Measurements from ENCODE around the gene SMIM7. TPM values are rescaled to one million over a fixed set of nuclear protein-coding genes. Genes with fewer than 3 reads are reported as not detected.

SMIM7 gene
- total RNA-seq, 1 donor from 2014 or later: 80.2 TPM

GRCh38 chr19:16604615-16605014, 55.3 kb downstream of the SMIM7 start:
- H3K27me3 Mint-ChIP-seq (ENCODE audit: low read depth): no peaks in the 10 kb centered on the region

GRCh38 chr19:16603090-16603489, 56.9 kb downstream of the SMIM7 start:
- Mint-ChIP-seq H3K36me3 (no peaks in the 10 kb centered on the region), H3K9me3 (no peaks in the 10 kb centered on the region), H3K27ac (no peak overlapping the region), H3K4me1 (peaks cover 13% of the 10 kb centered on the region), H3K4me3 (no peak overlapping the region), H3K27me3 (ENCODE audit: low read depth) (no peaks in the 10 kb centered on the region)
- no peak for TF ChIP-seq CTCF (IDR thresholded peaks at IDR 0.05; ENCODE audit: unreplicated experiment)
- no peak for DNase-seq (ENCODE audit: low spot score in 2 of 2, unreplicated experiment in 2 of 2)

More at GRCh38 chr19:16604615-16605014, 55.3 kb downstream of the SMIM7 start:
- no peak overlapping the region for H3K4me3 Mint-ChIP-seq
- no peak overlapping the region for H3K27ac Mint-ChIP-seq
- TF ChIP-seq CTCF (IDR thresholded peaks at IDR 0.05; ENCODE audit: unreplicated experiment): no peak
- no peak for DNase-seq (ENCODE audit: low spot score in 2 of 2, unreplicated experiment in 2 of 2)
- no peaks in the 10 kb centered on the region for H3K9me3 Mint-ChIP-seq
- H3K36me3 Mint-ChIP-seq: no peaks in the 10 kb centered on the region
- peaks cover 14% of the 10 kb centered on the region for H3K4me1 Mint-ChIP-seq

GRCh38 chr19:16601378-16602052, 58.4 kb downstream of the SMIM7 start:
- no peaks in the 10 kb centered on the region for H3K9me3 Mint-ChIP-seq
- H3K27ac Mint-ChIP-seq: no peak overlapping the region
- no peaks in the 10 kb centered on the region for H3K27me3 Mint-ChIP-seq (ENCODE audit: low read depth)

GRCh38 chr19:16600824-16601223, 59.1 kb downstream of the SMIM7 start:
- no peak for TF ChIP-seq CTCF (IDR thresholded peaks at IDR 0.05; ENCODE audit: unreplicated experiment)
- Mint-ChIP-seq H3K4me1 (peaks cover 11% of the 10 kb centered on the region), H3K27me3 (ENCODE audit: low read depth) (no peaks in the 10 kb centered on the region), H3K27ac (no peak overlapping the region), H3K36me3 (no peaks in the 10 kb centered on the region), H3K4me3 (no peak overlapping the region), H3K9me3 (no peaks in the 10 kb centered on the region)
- no peak for DNase-seq (ENCODE audit: low spot score in 2 of 2, unreplicated experiment in 2 of 2)

More at GRCh38 chr19:16601378-16602052, 58.4 kb downstream of the SMIM7 start:
- TF ChIP-seq CTCF (IDR thresholded peaks at IDR 0.05; ENCODE audit: unreplicated experiment): no peak
- Mint-ChIP-seq H3K36me3 (no peaks in the 10 kb centered on the region), H3K4me1 (peaks cover 13% of the 10 kb centered on the region), H3K4me3 (no peak overlapping the region)
- DNase-seq (ENCODE audit: low spot score in 2 of 2, unreplicated experiment in 2 of 2): no peak

- Mint-ChIP-seq H3K27me3 (ENCODE audit: low read depth) (no peaks in the 10 kb centered on the region), H3K36me3 (no peaks in the 10 kb centered on the region), H3K9me3 (no peaks in the 10 kb centered on the region), H3K4me3 (no peak overlapping the region), H3K27ac (no peak overlapping the region), H3K4me1 (peaks cover 4% of the 10 kb centered on the region)
- no peak for TF ChIP-seq CTCF (IDR thresholded peaks at IDR 0.05; ENCODE audit: unreplicated experiment)
- DNase-seq (ENCODE audit: low spot score in 2 of 2, unreplicated experiment in 2 of 2): no peak
Measured at GRCh38 chr19:16599655-16600346, 60.1 kb downstream of the SMIM7 start.
